ENCODE results near the gene SIL1. TPM values are rescaled to one million over a fixed set of nuclear protein-coding genes. Genes with fewer than 3 reads are reported as not detected.

The SIL1 gene
- total RNA-seq, 1 donor from 2014 or later, result 39.3 TPM

DNA sequence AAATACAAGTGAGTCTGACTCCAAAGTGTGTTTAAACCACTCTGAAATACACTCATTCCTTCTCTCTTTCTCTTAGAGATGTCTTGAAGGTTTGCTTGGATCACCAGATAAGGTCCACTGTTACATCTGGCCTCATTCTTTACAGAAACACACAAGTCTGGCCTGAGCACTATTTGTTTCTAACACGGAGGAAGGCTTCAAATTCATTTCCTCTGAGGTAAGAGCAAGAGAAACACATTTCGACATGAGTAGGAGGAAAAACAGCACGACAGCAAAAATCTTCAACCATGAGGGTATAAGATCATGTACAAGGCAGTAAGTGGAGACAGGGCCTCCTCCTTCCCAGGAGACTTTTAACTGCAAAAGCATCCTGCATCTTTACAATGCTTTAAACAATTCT lies 8.0 kb downstream of the SIL1 start:
- H3K9me3 ChIP-seq (replicated peaks), result no peaks in the 10 kb centered on the region
- intact Hi-C loops (cut with micrococcal nuclease), result no loop called here
- H3K4me3 ChIP-seq, result no peak overlapping the region
- no peaks in the 10 kb centered on the region for H3K27me3 ChIP-seq (ENCODE audit: low read depth)
- no peak for DNase-seq
- H3K27ac ChIP-seq (replicated peaks), result peak overlapping the region; percentile 26
- no peaks in the 10 kb centered on the region for H3K36me3 ChIP-seq
- TF ChIP-seq CTCF (IDR thresholded peaks at IDR 0.05; ENCODE audit: borderline replicate concordance), result no peak
- H3K4me1 ChIP-seq, result peaks cover 31% of the 10 kb centered on the region

GRCh38 chr5:139188558-139189270 lies 9.5 kb downstream of the SIL1 start:
- H3K9me3 ChIP-seq (replicated peaks), result no peaks in the 10 kb centered on the region
- intact Hi-C loops (cut with micrococcal nuclease), result no loop called here
- no peak overlapping the region for H3K4me3 ChIP-seq
- H3K27ac ChIP-seq (replicated peaks), result no peak overlapping the region
- H3K36me3 ChIP-seq, result no peaks in the 10 kb centered on the region
- no peaks in the 10 kb centered on the region for H3K27me3 ChIP-seq (ENCODE audit: low read depth)
- H3K4me1 ChIP-seq, result peaks cover 39% of the 10 kb centered on the region
- TF ChIP-seq CTCF (IDR thresholded peaks at IDR 0.05; ENCODE audit: borderline replicate concordance), result no peak
- no peak for DNase-seq

DNA sequence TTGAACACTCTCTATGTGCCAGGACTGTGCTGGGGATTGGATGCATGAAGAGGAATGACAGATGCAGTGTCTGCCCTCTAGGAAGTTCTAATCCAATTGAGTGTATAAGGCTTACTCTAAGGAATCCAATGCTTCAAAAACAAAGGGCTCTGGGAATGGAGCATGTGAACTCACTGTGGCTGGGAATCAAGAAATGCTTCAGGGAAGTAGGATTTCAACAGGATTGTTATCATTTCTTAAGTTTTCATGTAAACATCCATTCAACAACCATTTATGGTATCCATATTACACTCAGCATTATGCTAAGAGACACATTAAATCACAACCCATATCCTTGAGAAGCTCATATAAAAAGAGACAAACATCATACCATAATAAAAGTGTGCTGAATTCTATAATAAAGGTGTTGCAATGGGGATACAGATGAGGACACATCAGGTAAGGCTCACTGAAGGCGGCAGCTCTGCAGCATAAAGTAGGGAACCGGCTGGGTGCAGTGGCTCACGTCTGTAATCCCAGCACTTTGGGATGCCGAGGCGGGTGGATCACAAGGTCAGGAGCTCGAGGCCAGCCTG lies 11.3 kb downstream of the SIL1 start:
- Histone ChIP-seq H3K27ac (replicated peaks) (no peak overlapping the region), H3K4me1 (peaks cover 56% of the 10 kb centered on the region), H3K27me3 (ENCODE audit: low read depth) (no peaks in the 10 kb centered on the region), H3K36me3 (no peaks in the 10 kb centered on the region), H3K4me3 (no peak overlapping the region), H3K9me3 (replicated peaks) (no peaks in the 10 kb centered on the region)
- no peak for TF ChIP-seq CTCF (IDR thresholded peaks at IDR 0.05; ENCODE audit: borderline replicate concordance)
- no peak for DNase-seq
- intact Hi-C loops (cut with micrococcal nuclease), result no loop called here

- no peak for TF ChIP-seq CTCF (IDR thresholded peaks at IDR 0.05; ENCODE audit: borderline replicate concordance)
- no peak for DNase-seq
- intact Hi-C loops (cut with micrococcal nuclease), result no loop called here
- no peaks in the 10 kb centered on the region for H3K9me3 ChIP-seq (replicated peaks)
- no peak overlapping the region for H3K4me3 ChIP-seq
- no peaks in the 10 kb centered on the region for H3K27me3 ChIP-seq (ENCODE audit: low read depth)
- no peaks in the 10 kb centered on the region for H3K36me3 ChIP-seq
- H3K4me1 ChIP-seq, result peaks cover 62% of the 10 kb centered on the region
- H3K27ac ChIP-seq (replicated peaks), result no peak overlapping the region
Measured at GRCh38 chr5:139186261-139186660, 11.9 kb downstream of the SIL1 start.

DNA sequence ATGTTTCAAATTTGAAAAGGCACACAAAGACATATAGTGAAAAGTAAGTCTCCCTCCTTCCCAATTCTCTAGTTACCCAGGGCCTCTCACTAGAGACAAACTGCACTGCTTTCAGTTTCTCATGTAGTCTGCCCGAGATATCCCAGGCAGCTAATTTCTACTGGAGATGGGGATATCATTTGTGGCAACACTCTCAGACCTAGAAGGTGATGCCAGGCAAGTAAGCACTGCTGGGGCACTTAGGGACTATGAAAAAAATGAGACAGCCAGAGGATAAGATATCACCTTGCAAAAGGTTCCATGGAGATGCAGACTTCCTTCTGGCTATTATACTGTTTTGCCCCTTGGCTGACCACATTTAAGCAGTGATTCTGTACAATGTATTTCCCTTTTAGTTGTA lies 12.6 kb downstream of the SIL1 start:
- intact Hi-C loops (cut with micrococcal nuclease), result no loop called here
- Histone ChIP-seq H3K36me3 (no peaks in the 10 kb centered on the region), H3K27me3 (ENCODE audit: low read depth) (no peaks in the 10 kb centered on the region), H3K4me1 (peaks cover 69% of the 10 kb centered on the region), H3K4me3 (no peak overlapping the region), H3K9me3 (replicated peaks) (no peaks in the 10 kb centered on the region), H3K27ac (replicated peaks) (peak overlapping the region; percentile 35)
- no peak for TF ChIP-seq CTCF (IDR thresholded peaks at IDR 0.05; ENCODE audit: borderline replicate concordance)
- DNase-seq, result no peak
